PC-3 (cell line): ENCODE data around the gene POLR2F. TPM values are rescaled to one million over a fixed set of nuclear protein-coding genes. Genes with fewer than 3 reads are reported as not detected.

Experiments
- ATAC-seq: fragments of 200-7000 bp; cut with Tn5 transposase; 2 replicates; pipeline ENCODE4 v1.9.1; 2020; ENCODE audit warnings: mild to moderate bottlenecking, moderate library complexity
- BruUV-seq: library from RNA; stranded (reverse); fragments of 400-500 nt; replicated peaks from 2 replicates; lab custom pipeline; 2021; lab: Mats Ljungman, UMichigan
- CTCF ChIA-PET: fragments of 300-600 bp; sonication (Branson Sonifier 250); formaldehyde crosslinking; loops from one replicate; lab custom pipeline; 2022; ENCODE audit warnings: antibody characterized with exemption; lab: Charles Lee
- POLR2A ChIA-PET: fragments of 300-600 bp; sonication (Branson Sonifier 250); formaldehyde crosslinking; loops from one replicate; lab custom pipeline; 2022; ENCODE audit warnings: antibody characterized with exemption; ENCODE audit not compliant: unreplicated experiment; lab: Charles Lee
- DNase-seq: peaks from one replicate; pipeline ENCODE4 v3.0.0-alpha.2; 2015
- H2AFZ ChIP-seq: fragments of 300-600 bp; sonication (generic); 2 replicates; pipeline ENCODE4 v1.6.0; 2016; ENCODE audit warnings: antibody characterized with exemption, low read length
- H3F3A ChIP-seq: fragments of 300-600 bp; sonication (generic); one replicate; pipeline ENCODE4 v1.6.0; 2017; ENCODE audit warnings: antibody characterized with exemption, low read length, control low read depth, mild to moderate bottlenecking; ENCODE audit not compliant: unreplicated experiment
- H3K27ac ChIP-seq: fragments of 300-600 bp; sonication (generic); 2 replicates; pipeline ENCODE4 v1.5.1; 2016; ENCODE audit warnings: mild to moderate bottlenecking, low read length
- H3K27me3 ChIP-seq: fragments of 300-600 bp; sonication (generic); 2 replicates; pipeline ENCODE4 v1.6.1; 2016; ENCODE audit warnings: low read length, mixed read lengths
- H3K36me3 ChIP-seq: fragments of 300-600 bp; sonication (generic); 2 replicates; pipeline ENCODE4 v1.6.1; 2016; ENCODE audit warnings: low read depth, mixed run types, low read length, mixed read lengths
- H3K4me1 ChIP-seq: fragments of 300-600 bp; sonication (generic); 2 replicates; pipeline ENCODE4 v1.5.1; 2016; ENCODE audit warnings: low read length; ENCODE audit not compliant: insufficient read depth
- H3K4me2 ChIP-seq: fragments of 300-600 bp; sonication (generic); 2 replicates; pipeline ENCODE4 v1.6.0; 2016; ENCODE audit warnings: low read length
- H3K4me3 ChIP-seq: fragments of 300-600 bp; sonication (generic); 2 replicates; pipeline ENCODE4 v1.5.1; 2016; ENCODE audit warnings: mild to moderate bottlenecking, low read length, mixed read lengths
- H3K79me2 ChIP-seq: fragments of 300-600 bp; sonication (generic); 2 replicates; pipeline ENCODE4 v1.6.1; 2017; ENCODE audit warnings: low read length, mixed read lengths
- H3K9ac ChIP-seq: fragments of 300-600 bp; sonication (generic); 2 replicates; pipeline ENCODE4 v1.6.0; 2016; ENCODE audit warnings: mild to moderate bottlenecking, low read length
- H3K9me2 ChIP-seq: fragments of 300-600 bp; sonication (generic); replicated peaks from 2 replicates; pipeline ENCODE4 v1.6.1; 2016; ENCODE audit warnings: mixed run types, low read length, mixed read lengths
- H3K9me3 ChIP-seq: fragments of 300-600 bp; sonication (generic); 2 replicates; pipeline ENCODE4 v1.6.1; 2016; ENCODE audit warnings: low read length, mixed read lengths
- H4K20me1 ChIP-seq: fragments of 300-600 bp; sonication (generic); 2 replicates; pipeline ENCODE4 v1.6.1; 2016; ENCODE audit warnings: low read length, mixed read lengths
- CTCF ChIP-seq: fragments of 300-600 bp; sonication (generic); conservative IDR thresholded peaks from 2 replicates; pipeline ENCODE4 v1.5.1; 2017; ENCODE audit warnings: antibody characterized with exemption, low read depth, mild to moderate bottlenecking, low read length
- EZH2 ChIP-seq: fragments of 300-600 bp; sonication (generic); IDR thresholded peaks from one replicate; pipeline ENCODE4 v1.6.1; 2017; ENCODE audit warnings: antibody characterized with exemption, mild to moderate bottlenecking, low read length; ENCODE audit not compliant: unreplicated experiment
- EZH2phosphoT487 ChIP-seq: fragments of 300-600 bp; sonication (generic); IDR thresholded peaks from 2 replicates; pipeline ENCODE4 v1.6.1; 2018; ENCODE audit warnings: mild to moderate bottlenecking, antibody characterized with exemption, low read length, borderline replicate concordance
- intact Hi-C: fragments of 100-400 bp; cut with micrococcal nuclease; formaldehyde crosslinking; loops from 2 replicates; pipeline ENCODE4 v1.9.0; 2023
- total RNA-seq: library from RNA; depleted of rRNA; stranded (reverse); fragments of >200 nt; gene quantifications from 2 replicates; pipeline ENCODE4 v1.2.3, GENCODE V29; 2014

Gene POLR2F
- total RNA-seq, 1 experiment from 2014 or later, result 177 TPM

- Histone ChIP-seq H2AFZ (no peak overlapping the region), H3F3A (no peaks in the 10 kb centered on the region), H3K9ac (no peak overlapping the region), H3K27me3 (no peaks in the 10 kb centered on the region), H3K9me3 (no peaks in the 10 kb centered on the region), H3K36me3 (no peaks in the 10 kb centered on the region; the same call in 1 of the 2 replicates), H3K4me3 (no peak overlapping the region), H3K9me2 (no peaks in the 10 kb centered on the region), H3K27ac (no peak overlapping the region), H4K20me1 (no peaks in the 10 kb centered on the region), H3K4me2 (no peak overlapping the region), H3K79me2 (no peaks in the 10 kb centered on the region), H3K4me1 (no peaks in the 10 kb centered on the region)
- DNase-seq (no peak), ATAC-seq (no peak)
- intact Hi-C loops, result no loop called here
- CTCF ChIA-PET, result no interaction called here
- BruUV-seq, result no TSS peak
- no peak for TF ChIP-seq EZH2phosphoT487
- no peak for TF ChIP-seq CTCF
- no peak for TF ChIP-seq EZH2
- POLR2A ChIA-PET, result no interaction called here
Observed at GRCh38 chr22:37925767-37926166, 27.7 kb upstream of the POLR2F start.

DNA sequence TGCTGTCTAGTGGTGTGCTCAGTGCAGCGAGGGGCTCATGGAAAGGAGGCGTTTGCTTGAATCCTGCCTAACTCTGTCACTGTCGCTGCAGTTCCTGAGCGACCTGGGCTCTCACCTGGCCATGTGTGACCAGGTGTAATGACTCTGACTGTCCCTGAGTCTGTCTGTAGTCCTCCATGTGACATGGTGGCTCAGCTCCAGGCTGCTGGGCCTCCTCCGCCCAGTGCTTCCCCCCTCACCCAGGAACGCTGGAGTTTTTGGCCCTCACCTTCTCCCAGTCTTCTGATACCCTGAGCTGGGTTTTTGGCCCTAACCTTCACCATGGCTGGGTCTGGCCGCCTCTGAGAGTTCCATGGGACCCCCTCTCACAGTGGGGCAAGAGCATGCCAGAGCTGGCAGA, 27.1 kb upstream of the POLR2F start:
- Histone ChIP-seq H3K36me3 (no peaks in the 10 kb centered on the region; the same call in 1 of the 2 replicates), H3K79me2 (no peaks in the 10 kb centered on the region), H3K4me3 (no peak overlapping the region), H3K9me2 (no peaks in the 10 kb centered on the region), H3K4me1 (no peaks in the 10 kb centered on the region), H3K9ac (no peak overlapping the region), H3K4me2 (no peak overlapping the region), H2AFZ (no peak overlapping the region), H3K9me3 (no peaks in the 10 kb centered on the region), H3K27me3 (no peaks in the 10 kb centered on the region), H4K20me1 (no peaks in the 10 kb centered on the region), H3K27ac (no peak overlapping the region), H3F3A (no peaks in the 10 kb centered on the region)
- DNase-seq, result no peak
- TF ChIP-seq CTCF, result no peak
- no peak for TF ChIP-seq EZH2phosphoT487
- TF ChIP-seq EZH2, result no peak
- intact Hi-C loops, result no loop called here
- ChIA-PET CTCF (no interaction called here), POLR2A (no interaction called here)
- BruUV-seq, result no TSS peak
- no peak for ATAC-seq

GRCh38 chr22:37926771-37927636, 26.5 kb upstream of the POLR2F start:
- no peak overlapping the region for H3K27ac ChIP-seq
- H2AFZ ChIP-seq, result no peak overlapping the region
- intact Hi-C loops, result no loop called here
- H3K79me2 ChIP-seq, result no peaks in the 10 kb centered on the region
- no peak overlapping the region for H3K4me3 ChIP-seq
- DNase-seq (no peak), ATAC-seq (no peak)
- no peaks in the 10 kb centered on the region for H3K9me2 ChIP-seq
- POLR2A ChIA-PET, result no interaction called here
- no peak overlapping the region for H3K9ac ChIP-seq
- no peaks in the 10 kb centered on the region for H3K27me3 ChIP-seq
- BruUV-seq, result no TSS peak
- no peaks in the 10 kb centered on the region for H4K20me1 ChIP-seq
- H3K36me3 ChIP-seq, result no peaks in the 10 kb centered on the region; the same call in 1 of the 2 replicates
- CTCF ChIA-PET, result no interaction called here
- no peak for TF ChIP-seq EZH2
- no peak for TF ChIP-seq CTCF
- TF ChIP-seq EZH2phosphoT487, result no peak
- no peaks in the 10 kb centered on the region for H3K4me1 ChIP-seq
- no peaks in the 10 kb centered on the region for H3K9me3 ChIP-seq
- no peaks in the 10 kb centered on the region for H3F3A ChIP-seq
- no peak overlapping the region for H3K4me2 ChIP-seq
